LHCN-M2 (cell line): ENCODE data around the gene TCERG1. TPM values are rescaled to one million over a fixed set of nuclear protein-coding genes. Genes with fewer than 3 reads are reported as not detected.

Source experiments
- DNase-seq: peaks from one replicate; pipeline ENCODE4 v3.0.0-alpha.2; 2012; ENCODE audit warnings: low read depth
- total RNA-seq: library from RNA; depleted of rRNA; stranded (reverse); fragments of >200 nt; gene quantifications from 2 replicates; pipeline ENCODE4 v1.2.3, GENCODE V29; 2014

TCERG1 gene
- total RNA-seq, 1 experiment from 2014 or later: 50.3 TPM

GRCh38 chr5:146457431-146457830 is 10.3 kb downstream of the TCERG1 start:
- no peak for DNase-seq

GRCh38 chr5:146458894-146459293 is 11.8 kb downstream of the TCERG1 start:
- no peak for DNase-seq

DNA sequence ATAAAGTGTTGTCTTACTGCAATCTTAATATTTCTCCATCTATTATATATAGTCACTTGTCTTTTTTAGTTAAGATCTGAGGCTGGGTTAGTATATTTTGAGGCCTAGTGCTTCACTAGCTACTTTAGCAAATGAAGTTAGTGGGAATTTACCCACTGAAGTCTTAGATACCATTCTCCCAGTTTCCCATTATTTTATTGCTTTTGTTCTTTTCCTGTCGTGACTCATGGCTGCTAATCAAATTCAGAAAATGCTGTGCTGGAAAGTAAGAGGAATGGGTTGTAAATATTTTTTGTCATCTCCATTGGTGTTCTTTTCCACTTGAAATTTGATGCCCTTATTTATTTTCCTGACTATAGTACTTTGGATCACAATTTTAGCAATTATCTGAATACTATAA is 14.2 kb downstream of the TCERG1 start:
- DNase-seq: peak; percentile 28

DNA sequence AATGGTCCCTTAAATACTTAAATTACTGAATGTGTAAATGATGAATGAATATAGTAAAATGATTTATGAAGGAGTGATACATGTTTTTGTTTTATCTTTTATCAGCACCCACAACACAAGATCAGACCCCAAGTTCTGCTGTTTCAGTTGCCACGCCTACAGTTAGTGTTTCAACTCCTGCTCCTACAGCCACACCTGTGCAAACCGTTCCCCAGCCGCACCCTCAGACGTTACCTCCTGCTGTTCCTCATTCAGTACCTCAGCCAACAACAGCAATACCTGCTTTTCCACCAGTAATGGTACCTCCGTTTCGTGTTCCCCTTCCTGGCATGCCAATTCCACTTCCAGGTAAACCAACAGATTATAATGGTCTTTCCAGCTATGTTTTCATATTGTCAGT is 16.3 kb downstream of the TCERG1 start:
- no peak for DNase-seq

- peak; percentile 2 for DNase-seq
Measured at GRCh38 chr5:146466521-146467349, 19.6 kb downstream of the TCERG1 start.

- no peak for DNase-seq
Measured at GRCh38 chr5:146467760-146468159, 20.6 kb downstream of the TCERG1 start.

GRCh38 chr5:146474065-146474464 is 26.9 kb downstream of the TCERG1 start:
- DNase-seq: no peak

DNA sequence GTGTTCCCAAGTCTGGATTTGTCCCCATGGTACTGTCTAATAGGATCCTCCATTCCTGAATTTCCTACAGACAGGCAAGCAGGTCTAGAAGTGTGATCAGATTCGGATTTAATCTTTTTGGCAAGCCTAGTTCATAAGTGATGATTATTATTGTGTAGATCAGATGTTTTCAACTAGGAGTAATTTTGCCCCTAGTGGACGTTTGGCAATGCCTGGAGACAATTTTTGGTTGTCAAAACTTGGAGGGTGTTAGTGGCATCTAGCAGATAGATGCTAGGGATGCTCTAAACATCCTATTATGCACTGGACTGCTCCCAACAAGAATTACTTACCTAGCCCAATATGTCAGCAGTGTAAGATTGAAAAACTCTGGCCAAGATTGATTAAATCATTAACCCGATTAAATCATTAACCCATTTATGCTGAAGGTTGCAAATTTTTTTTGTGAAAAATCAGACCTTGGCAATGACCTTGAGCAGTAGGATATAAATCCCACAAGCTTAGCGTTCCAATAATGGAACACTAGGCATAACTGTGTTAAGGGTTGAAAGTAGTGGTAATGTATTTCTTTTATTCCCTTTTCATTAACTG is 28.2 kb downstream of the TCERG1 start:
- DNase-seq: peak; percentile 8

- DNase-seq: no peak
Measured at GRCh38 chr5:146475906-146476305, 28.8 kb downstream of the TCERG1 start.

DNA sequence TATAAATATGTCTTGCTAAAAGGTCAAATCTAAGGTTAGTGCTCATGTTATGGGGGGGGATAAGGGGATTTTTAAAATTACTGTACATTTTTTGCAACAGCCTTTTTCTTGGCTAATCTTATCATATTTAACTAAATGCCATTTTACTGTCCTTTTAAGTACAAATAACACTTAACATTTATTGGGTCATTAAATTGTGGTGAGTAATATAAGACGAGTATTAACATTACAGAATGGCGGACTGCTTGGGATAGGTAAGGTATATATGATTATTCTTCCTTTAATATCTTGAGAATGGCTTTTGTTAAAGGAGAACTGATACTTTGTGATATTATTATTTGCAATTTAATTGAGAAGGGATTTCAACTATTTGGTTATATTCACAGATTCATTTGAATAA is 35.6 kb downstream of the TCERG1 start:
- no peak for DNase-seq

DNA sequence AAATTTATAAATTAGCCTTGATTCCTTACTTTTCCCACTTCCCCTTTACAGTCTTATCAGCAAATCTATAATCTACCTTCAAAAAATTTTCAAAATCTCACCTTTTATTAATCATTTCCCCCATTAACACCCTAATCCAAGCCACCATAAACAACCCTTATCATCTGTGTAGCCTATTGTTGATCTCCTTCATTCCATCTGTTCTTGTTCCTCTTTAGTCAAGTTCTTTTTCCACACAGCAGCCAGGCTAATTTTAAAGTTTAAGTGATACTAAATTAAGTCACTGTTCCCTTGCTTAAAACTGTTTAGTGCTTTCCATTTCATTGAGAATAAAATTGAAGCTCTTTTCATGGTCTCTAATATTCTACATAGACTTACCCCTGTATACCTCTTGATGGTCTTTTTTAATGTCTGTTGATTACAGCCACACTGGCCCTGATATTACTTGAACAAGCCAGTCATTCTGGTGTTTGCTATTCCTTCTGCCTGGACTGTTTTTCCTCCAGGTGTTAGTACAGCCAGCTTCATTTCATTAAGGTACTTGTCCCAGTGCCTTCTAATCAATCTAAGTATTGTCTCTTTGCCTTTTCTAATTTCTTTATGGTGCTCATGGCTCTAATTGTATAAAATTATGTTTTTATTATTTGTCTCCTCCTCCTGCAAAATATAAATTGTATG is 37.7 kb downstream of the TCERG1 start:
- no peak for DNase-seq

DNA sequence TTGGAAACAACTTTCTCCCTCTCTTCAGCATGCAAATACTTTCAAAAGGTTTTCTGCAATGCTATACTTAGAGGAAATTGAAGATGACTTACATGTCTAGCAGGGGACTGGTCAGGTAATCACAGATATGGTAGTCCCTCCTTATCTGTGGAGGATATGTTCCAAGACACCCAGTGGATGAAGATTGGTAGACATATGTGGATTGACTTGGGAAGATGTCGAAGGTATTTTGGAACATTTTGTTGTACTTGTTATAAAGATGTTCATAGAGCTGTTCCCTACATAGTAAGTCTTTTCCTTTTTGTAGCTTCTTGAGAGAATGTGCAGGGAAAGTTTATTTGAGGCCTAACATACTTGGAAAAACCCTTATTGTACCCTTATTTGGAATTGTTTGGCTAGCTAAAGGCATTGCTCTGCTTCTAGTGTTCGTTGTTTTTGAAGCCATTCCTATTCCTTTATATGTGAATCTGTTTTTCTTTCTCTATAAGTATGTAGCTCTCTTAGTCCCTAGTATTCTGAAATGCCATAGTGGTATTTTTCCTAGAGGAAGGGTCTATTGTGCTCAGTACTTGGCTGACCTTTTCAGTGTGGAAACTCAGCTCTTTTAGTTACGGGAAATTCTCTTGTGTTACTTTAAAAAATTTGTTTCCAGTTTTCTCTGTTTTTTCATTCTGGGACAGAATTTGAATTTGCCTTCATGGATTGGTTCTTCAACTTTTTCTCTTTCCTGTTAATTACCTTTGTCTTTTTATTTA is 43.1 kb downstream of the TCERG1 start:
- no peak for DNase-seq

GRCh38 chr5:146494656-146495055 is 47.5 kb downstream of the TCERG1 start:
- DNase-seq: no peak

- no peak for DNase-seq
Measured at GRCh38 chr5:146499680-146500079, 52.5 kb downstream of the TCERG1 start.

GRCh38 chr5:146507428-146507827 is 60.3 kb downstream of the TCERG1 start:
- DNase-seq: no peak

DNA sequence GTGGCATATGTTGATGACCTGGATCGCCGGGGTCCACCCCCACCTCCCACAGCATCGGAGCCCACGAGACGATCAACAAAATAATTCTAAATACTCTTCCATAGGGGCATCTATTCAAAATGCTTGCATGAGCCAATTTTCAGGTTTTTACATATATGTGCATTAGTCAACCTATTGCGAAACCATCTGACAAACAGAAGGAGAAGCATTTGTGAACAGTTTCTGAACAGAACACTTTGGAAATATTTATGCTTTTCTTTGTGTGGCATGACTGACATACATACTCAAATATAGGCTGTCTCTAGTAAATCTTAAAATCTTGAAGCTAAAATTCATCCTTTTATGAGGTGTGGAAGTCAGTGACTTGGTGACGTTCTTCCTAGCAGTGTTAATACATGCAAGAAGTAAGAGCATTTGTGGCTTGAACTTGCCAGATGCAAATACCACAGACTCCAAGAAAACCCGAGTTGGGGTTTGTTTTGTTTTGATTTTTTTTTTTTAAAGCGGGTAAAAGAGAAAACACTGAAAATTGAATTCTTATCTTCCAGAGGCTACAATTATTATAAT is 63.5 kb downstream of the TCERG1 start:
- peak; percentile 27 for DNase-seq

DNA sequence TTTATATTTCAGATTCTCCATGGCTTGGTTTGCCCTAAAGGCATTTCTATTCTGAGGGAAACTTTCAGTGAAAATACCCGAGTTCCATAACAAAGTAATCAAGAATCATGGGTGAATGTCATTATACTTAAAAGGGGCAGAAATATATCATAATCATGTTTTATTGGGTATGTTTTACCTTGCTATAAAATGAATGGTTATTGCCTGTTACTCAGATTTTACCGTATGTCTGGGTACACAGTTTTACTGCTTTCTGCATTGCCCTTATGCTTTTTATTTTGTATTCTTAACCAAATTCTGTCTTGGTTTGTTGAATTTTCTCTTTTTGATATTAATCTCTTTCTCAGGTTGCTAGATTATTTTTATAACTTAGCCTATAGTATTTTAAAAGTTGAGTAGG is 66.3 kb downstream of the TCERG1 start:
- no peak for DNase-seq

DNA sequence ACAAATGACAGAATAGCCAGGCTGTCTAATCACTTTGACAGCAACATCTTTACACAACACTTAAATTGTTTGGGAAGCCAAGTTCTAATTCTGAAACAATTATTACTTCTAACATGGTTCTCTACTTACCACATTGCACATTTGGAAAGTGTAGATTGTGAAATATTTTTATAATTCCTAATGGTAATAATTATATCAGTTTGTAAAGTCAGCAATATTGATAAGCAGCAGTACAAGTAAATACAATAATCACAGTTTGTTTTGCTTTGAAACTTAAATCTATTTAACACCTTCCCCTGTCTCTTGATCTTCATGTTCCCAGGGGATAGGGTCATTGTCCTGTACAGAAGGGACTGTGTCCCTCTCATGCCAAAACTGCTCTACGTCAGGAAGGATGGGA is 67.4 kb downstream of the TCERG1 start:
- no peak for DNase-seq

- no peak for DNase-seq
Measured at GRCh38 chr5:146515473-146516150, 68.5 kb downstream of the TCERG1 start.

- no peak for DNase-seq
Measured at GRCh38 chr5:146516151-146516475, 69.0 kb downstream of the TCERG1 start, which contains the start of gene GPR151. TSS of gene GPR151 (minus strand) at chr5:146516190. CDS start at chr5:146516113, 77 bp downstream.

- no peak for DNase-seq
Measured at GRCh38 chr5:146519554-146519953, 72.4 kb downstream of the TCERG1 start.
